ENCODE results near the gene TSPEAR. TPM values are rescaled to one million over a fixed set of nuclear protein-coding genes. Genes with fewer than 3 reads are reported as not detected.

TSPEAR gene
- polyA plus RNA-seq, 1 experiment = not detected

DNA sequence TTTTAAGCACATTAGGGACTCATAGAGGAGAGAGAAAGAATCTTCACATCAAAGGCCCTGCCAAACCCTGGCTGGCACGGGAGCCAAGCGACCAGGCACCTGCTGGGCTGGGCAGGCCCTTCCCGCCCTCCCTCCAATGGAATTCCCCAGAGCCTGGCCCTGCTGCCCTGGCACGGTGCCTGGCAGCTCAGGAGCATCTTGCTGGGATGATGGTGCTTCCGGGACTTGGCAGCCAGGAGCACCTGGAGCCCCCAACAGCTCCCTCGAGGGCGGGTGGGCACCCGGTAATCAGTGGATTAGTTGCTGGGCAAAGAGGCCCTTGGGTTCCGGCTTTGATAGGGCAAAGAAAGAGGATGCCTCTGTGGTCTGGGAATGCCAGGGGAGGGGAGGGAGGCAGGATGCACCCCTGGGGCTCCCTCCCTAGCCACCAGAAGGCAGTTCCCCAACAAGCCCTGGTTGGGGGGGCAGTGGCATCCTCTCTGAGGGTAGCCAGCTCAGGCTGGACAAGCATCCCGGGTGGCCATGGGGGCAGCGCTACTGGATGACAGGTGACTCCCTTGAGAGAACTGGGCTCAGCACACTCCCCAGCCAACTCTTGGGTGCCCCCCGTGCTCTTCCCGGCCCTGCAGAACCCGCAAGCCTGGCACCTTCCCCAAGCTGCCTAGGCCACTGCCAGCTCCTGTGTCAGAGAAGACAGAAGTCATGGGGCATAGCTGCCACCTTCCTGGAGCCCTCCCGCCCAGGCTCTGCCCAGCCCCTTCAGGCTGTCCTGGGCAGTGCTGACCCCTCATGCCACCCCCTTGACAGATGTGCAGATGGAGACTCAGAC is 197.8 kb downstream of the TSPEAR start:
- no peak for DNase-seq (ENCODE audit: low read depth)
- POLR2A ChIA-PET = no interaction called here
- H3K27me3 ChIP-seq (ENCODE audit: control insufficient read depth, insufficient read depth, low read length) = no peaks in the 10 kb centered on the region; the same call in 1 of the 2 replicates
- TF ChIP-seq, protein P1, sequence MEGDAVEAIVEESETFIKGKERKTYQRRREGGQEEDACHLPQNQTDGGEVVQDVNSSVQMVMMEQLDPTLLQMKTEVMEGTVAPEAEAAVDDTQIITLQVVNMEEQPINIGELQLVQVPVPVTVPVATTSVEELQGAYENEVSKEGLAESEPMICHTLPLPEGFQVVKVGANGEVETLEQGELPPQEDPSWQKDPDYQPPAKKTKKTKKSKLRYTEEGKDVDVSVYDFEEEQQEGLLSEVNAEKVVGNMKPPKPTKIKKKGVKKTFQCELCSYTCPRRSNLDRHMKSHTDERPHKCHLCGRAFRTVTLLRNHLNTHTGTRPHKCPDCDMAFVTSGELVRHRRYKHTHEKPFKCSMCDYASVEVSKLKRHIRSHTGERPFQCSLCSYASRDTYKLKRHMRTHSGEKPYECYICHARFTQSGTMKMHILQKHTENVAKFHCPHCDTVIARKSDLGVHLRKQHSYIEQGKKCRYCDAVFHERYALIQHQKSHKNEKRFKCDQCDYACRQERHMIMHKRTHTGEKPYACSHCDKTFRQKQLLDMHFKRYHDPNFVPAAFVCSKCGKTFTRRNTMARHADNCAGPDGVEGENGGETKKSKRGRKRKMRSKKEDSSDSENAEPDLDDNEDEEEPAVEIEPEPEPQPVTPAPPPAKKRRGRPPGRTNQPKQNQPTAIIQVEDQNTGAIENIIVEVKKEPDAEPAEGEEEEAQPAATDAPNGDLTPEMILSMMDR (IDR thresholded peaks at IDR 0.05; ENCODE audit: insufficient read depth, low read depth, low read length) = no peak
- CTCF ChIA-PET = interaction anchor here (1.0 kb wide), 1 partner anchor 280 kb away, joined by 4 read pairs; no protein-coding TSS in a partner anchor
- H3K36me3 ChIP-seq (ENCODE audit: control insufficient read depth, insufficient read depth, low read length) = no peaks in the 10 kb centered on the region
- no peak overlapping the region for H3K4me3 ChIP-seq (ENCODE audit: low read depth, low read length)

DNA sequence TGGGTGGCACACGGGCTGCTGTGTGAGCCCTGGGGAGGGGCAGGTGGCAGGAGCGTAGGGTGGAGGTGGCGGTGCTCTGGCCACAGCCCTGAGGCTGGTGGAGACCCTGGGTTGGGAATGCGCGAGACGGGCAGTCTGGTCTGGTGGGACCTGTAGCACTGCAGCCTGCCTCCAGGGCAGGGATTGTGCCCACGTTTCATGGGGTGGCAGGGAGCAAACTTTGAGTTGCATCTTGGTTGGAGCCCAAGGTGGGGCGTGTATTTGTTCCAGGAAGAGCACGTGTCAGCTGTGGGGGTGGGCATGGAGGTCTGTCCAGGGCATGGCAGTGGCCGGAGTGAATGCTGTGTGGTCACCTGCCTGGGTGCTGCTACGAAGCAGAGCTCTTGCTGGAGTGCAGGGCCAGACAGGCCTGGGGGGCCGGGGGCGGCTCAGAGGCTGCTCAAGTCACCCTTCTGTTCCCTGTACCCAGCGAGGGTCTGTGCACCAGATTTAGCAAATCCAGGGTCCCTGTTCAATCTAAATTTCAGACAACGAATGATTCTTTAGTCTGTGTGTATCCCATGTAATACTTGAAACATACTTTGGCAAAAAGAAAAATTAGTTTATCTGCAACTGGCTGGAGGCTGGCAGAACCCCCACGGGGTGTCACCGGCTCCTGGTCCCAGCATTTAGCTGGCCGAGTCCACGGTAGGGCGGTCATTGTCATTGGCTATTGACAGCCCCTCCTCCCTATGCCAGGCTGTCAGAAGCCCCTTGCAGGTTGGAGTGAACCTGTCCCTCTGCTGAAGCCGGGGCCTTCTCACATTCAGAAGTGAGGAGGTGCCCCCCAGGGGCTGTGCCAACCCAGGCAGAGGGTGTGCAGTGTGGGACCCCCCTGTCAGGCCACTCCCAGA is 198.6 kb downstream of the TSPEAR start:
- H3K4me3 ChIP-seq (ENCODE audit: low read depth, low read length) = no peak overlapping the region
- ChIA-PET POLR2A (no interaction called here), CTCF (interaction anchor here (1.0 kb wide), 1 partner anchor 281 kb away, joined by 4 read pairs; no protein-coding TSS in a partner anchor)
- no peak for DNase-seq (ENCODE audit: low read depth)
- H3K36me3 ChIP-seq (ENCODE audit: control insufficient read depth, insufficient read depth, low read length) = no peaks in the 10 kb centered on the region
- TF ChIP-seq, protein P1 (IDR thresholded peaks at IDR 0.05; ENCODE audit: insufficient read depth, low read depth, low read length) = no peak
- no peaks in the 10 kb centered on the region; the same call in 1 of the 2 replicates for H3K27me3 ChIP-seq (ENCODE audit: control insufficient read depth, insufficient read depth, low read length)

DNA sequence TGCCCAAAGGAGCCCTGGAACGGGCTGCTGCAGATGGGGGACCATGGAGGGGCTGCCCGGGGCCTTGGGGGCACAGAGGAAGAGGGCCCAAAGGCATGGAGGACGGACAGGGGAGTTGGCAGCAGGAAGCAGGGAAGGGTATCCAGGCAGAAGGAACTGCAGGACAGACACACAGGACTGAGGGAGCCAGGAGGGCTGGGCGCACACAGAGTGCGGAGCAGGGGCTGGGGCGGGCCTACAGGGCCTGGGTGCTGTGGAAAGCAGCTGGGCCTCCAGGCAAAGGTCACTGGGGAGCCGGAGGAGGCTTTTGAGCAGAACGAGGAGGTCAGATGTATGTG is 199.5 kb downstream of the TSPEAR start:
- TF ChIP-seq, protein P1 (IDR thresholded peaks at IDR 0.05; ENCODE audit: insufficient read depth, low read depth, low read length) = no peak

DNA sequence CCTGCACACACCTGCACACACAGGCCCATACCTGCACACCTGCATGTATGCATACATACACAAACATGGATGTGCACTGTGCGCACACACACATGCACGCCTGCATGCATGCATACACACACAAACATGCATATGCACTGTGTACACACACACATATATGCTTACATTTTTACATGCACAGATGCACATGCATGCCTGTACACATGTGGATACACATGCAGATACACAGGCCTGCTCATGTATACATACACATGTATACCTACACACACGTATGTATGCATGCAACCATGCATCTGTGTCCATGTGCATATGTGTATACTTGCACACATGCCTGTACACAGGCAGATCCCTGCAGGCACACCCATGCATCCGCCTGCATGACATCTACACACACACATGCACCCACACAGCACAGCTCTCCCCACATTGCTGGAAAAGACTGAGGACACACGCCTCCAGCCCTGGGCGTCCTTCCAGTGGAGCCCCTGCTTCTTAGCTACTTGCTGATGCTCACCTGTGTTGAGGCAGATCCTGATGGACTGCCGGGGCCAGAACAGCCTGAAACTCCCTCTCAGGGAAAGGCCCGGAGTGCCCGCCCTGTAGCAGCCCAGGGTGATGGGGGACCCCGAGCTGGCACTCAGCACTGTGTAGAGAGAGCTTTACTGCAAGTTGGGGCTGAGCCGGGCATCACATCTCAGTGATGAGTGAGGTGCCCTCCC is 200.0 kb downstream of the TSPEAR start:
- no peaks in the 10 kb centered on the region; the same call in 1 of the 2 replicates for H3K27me3 ChIP-seq (ENCODE audit: control insufficient read depth, insufficient read depth, low read length)
- POLR2A ChIA-PET = no interaction called here
- TF ChIP-seq, protein P1 (IDR thresholded peaks at IDR 0.05; ENCODE audit: insufficient read depth, low read depth, low read length) = no peak
- CTCF ChIA-PET = interaction anchor here (1.0 to 2.3 kb wide), 3 partner anchors 15 to 282 kb away, joined by 3 to 18 read pairs (median 4); no protein-coding TSS in a partner anchor
- H3K36me3 ChIP-seq (ENCODE audit: control insufficient read depth, insufficient read depth, low read length) = no peaks in the 10 kb centered on the region
- no peak overlapping the region for H3K4me3 ChIP-seq (ENCODE audit: low read depth, low read length)
- DNase-seq (ENCODE audit: low read depth) = no peak

More for the DNA sequence above, 199.5 kb downstream of the TSPEAR start:
- H3K36me3 ChIP-seq (ENCODE audit: control insufficient read depth, insufficient read depth, low read length) = no peaks in the 10 kb centered on the region
- no peaks in the 10 kb centered on the region; the same call in 1 of the 2 replicates for H3K27me3 ChIP-seq (ENCODE audit: control insufficient read depth, insufficient read depth, low read length)
- H3K4me3 ChIP-seq (ENCODE audit: low read depth, low read length) = no peak overlapping the region
- ChIA-PET POLR2A (no interaction called here), CTCF (interaction anchor here (1.6 to 2.3 kb wide), 2 partner anchors 242 to 282 kb away, joined by 4 to 18 read pairs; no protein-coding TSS in a partner anchor)
- DNase-seq (ENCODE audit: low read depth) = no peak

Measured in BJ (cell line).